OCI-LY1 (cell line): ENCODE results near the gene SLCO2A1.

Experiments
- H2AFZ ChIP-seq: fragments of 200-600 bp; sonication (generic), shearing (Covaris generic); 2 replicates; pipeline ENCODE4 v1.6.0; 2014; ENCODE audit warnings: antibody characterized with exemption, mild to moderate bottlenecking, low read length
- H3F3A ChIP-seq: fragments of 200-600 bp; sonication (generic), shearing (Covaris generic); 2 replicates; pipeline ENCODE4 v1.6.0; 2014; ENCODE audit warnings: mild to moderate bottlenecking, antibody characterized with exemption, low read length, moderate library complexity; ENCODE audit not compliant: insufficient read depth
- H3K27ac ChIP-seq: fragments of 200-600 bp; sonication (generic); 2 replicates; pipeline ENCODE4 v1.5.1; 2014; ENCODE audit warnings: low read length, mixed run types, mild to moderate bottlenecking, low read depth; ENCODE audit not compliant: poor library complexity, severe bottlenecking
- H3K27me3 ChIP-seq: fragments of 200-600 bp; sonication (generic); 2 replicates; pipeline ENCODE4 v1.6.0; 2014; ENCODE audit warnings: antibody characterized with exemption, mild to moderate bottlenecking, low read length, moderate library complexity; ENCODE audit not compliant: insufficient read depth
- H3K36me3 ChIP-seq: fragments of 200-600 bp; sonication (generic); 2 replicates; pipeline ENCODE4 v1.6.1; 2014; ENCODE audit warnings: mild to moderate bottlenecking, antibody characterized with exemption, low read length, moderate library complexity, mixed read lengths; ENCODE audit not compliant: insufficient read depth
- H3K4me1 ChIP-seq: fragments of 200-600 bp; sonication (generic); 2 replicates; pipeline ENCODE4 v1.5.1; 2014; ENCODE audit warnings: mild to moderate bottlenecking, low read length, moderate library complexity; ENCODE audit not compliant: insufficient read depth, severe bottlenecking
- H3K4me2 ChIP-seq: fragments of 200-600 bp; sonication (generic), shearing (Covaris generic); 2 replicates; pipeline ENCODE4 v1.6.1; 2014; ENCODE audit warnings: low read length
- H3K4me3 ChIP-seq: fragments of 200-600 bp; sonication (generic); 2 replicates; pipeline ENCODE4 v1.5.1; 2014; ENCODE audit warnings: low read length, low read depth, mild to moderate bottlenecking, mixed read lengths; ENCODE audit not compliant: poor library complexity, severe bottlenecking
- H3K79me2 ChIP-seq: fragments of 200-600 bp; shearing (Covaris generic); 2 replicates; pipeline ENCODE4 v1.6.1; 2016; ENCODE audit warnings: mixed run types, low read length, mixed read lengths; ENCODE audit not compliant: insufficient read depth
- H3K9ac ChIP-seq: fragments of 200-600 bp; sonication (generic), shearing (Covaris generic); 2 replicates; pipeline ENCODE4 v1.6.1; 2014; ENCODE audit warnings: mild to moderate bottlenecking, low read length, mixed read lengths
- H3K9me2 ChIP-seq: fragments of 200-600 bp; sonication (generic), shearing (Covaris generic); 2 replicates; pipeline ENCODE4 v1.6.1; 2014; ENCODE audit warnings: low read depth, mild to moderate bottlenecking, low read length, mixed read lengths
- H3K9me3 ChIP-seq: fragments of 200-600 bp; shearing (Covaris generic); 2 replicates; pipeline ENCODE4 v1.6.1; 2014; ENCODE audit warnings: low read length, mixed read lengths
- H4K20me1 ChIP-seq: fragments of 200-600 bp; sonication (generic), shearing (Covaris generic); 2 replicates; pipeline ENCODE4 v1.6.0; 2016; ENCODE audit warnings: mild to moderate bottlenecking, low read length; ENCODE audit not compliant: insufficient read depth
- CTCF ChIP-seq: fragments of 200-600 bp; sonication (generic), shearing (Covaris generic); IDR thresholded peaks from 2 replicates; pipeline ENCODE4 v1.5.1; 2017; ENCODE audit warnings: mild to moderate bottlenecking, antibody characterized with exemption, low read length, moderate library complexity, mixed read lengths
- EZH2 ChIP-seq: fragments of 200-600 bp; sonication (generic), shearing (Covaris generic); IDR thresholded peaks from 2 replicates; pipeline ENCODE4 v1.8.0; 2017; ENCODE audit warnings: borderline replicate concordance, mixed run types, mild to moderate bottlenecking, antibody characterized with exemption, low read length, moderate library complexity, mixed read lengths

SLCO2A1 gene

GRCh38 chr3:133925960-133926735, 103.6 kb downstream of the SLCO2A1 start:
- Histone ChIP-seq H4K20me1 (no peaks in the 10 kb centered on the region), H3K27ac (no peak overlapping the region), H3K9me2 (no peaks in the 10 kb centered on the region), H3K27me3 (0 out of 2 replicates have a peak, but pooled peaks cover 7% of the 10 kb centered on the region), H3F3A (no peaks in the 10 kb centered on the region), H3K9me3 (no peaks in the 10 kb centered on the region), H3K9ac (no peak overlapping the region), H2AFZ (no peak overlapping the region), H3K4me1 (peaks cover 5% of the 10 kb centered on the region), H3K4me2 (no peak overlapping the region), H3K4me3 (no peak overlapping the region), H3K36me3 (no peaks in the 10 kb centered on the region), H3K79me2 (no peaks in the 10 kb centered on the region)
- no peak for TF ChIP-seq EZH2
- no peak for TF ChIP-seq CTCF

GRCh38 chr3:133924041-133924440, 105.7 kb downstream of the SLCO2A1 start:
- no peaks in the 10 kb centered on the region for H3K9me2 ChIP-seq
- peaks cover 7% of the 10 kb centered on the region; the same call in 1 of the 2 replicates for H3K27me3 ChIP-seq
- H4K20me1 ChIP-seq: no peaks in the 10 kb centered on the region
- no peak overlapping the region for H3K27ac ChIP-seq
- no peaks in the 10 kb centered on the region for H3F3A ChIP-seq
- H3K79me2 ChIP-seq: no peaks in the 10 kb centered on the region
- H3K4me3 ChIP-seq: no peak overlapping the region
- no peak overlapping the region for H3K9ac ChIP-seq
- no peak overlapping the region for H3K4me2 ChIP-seq
- H3K36me3 ChIP-seq: no peaks in the 10 kb centered on the region
- H3K4me1 ChIP-seq: peaks cover 5% of the 10 kb centered on the region
- no peaks in the 10 kb centered on the region for H3K9me3 ChIP-seq
- H2AFZ ChIP-seq: no peak overlapping the region
- TF ChIP-seq EZH2 (no peak), CTCF (no peak)

- Histone ChIP-seq H3K4me2 (no peak overlapping the region), H3K79me2 (no peaks in the 10 kb centered on the region), H3K4me1 (no peaks in the 10 kb centered on the region), H3F3A (no peaks in the 10 kb centered on the region), H3K9me2 (no peaks in the 10 kb centered on the region), H3K27me3 (no peaks in the 10 kb centered on the region; the same call in 1 of the 2 replicates), H3K36me3 (no peaks in the 10 kb centered on the region), H4K20me1 (no peaks in the 10 kb centered on the region), H2AFZ (no peak overlapping the region), H3K27ac (no peak overlapping the region), H3K9me3 (no peaks in the 10 kb centered on the region), H3K9ac (no peak overlapping the region), H3K4me3 (no peak overlapping the region)
- no peak for TF ChIP-seq EZH2
- TF ChIP-seq CTCF: no peak
These were observed 108.1 kb downstream of the SLCO2A1 start for GRCh38 chr3:133921592-133921991.
